ENCODE data around the gene CUEDC1. TPM values are rescaled to one million over a fixed set of nuclear protein-coding genes. Genes with fewer than 3 reads are reported as not detected.
A peak's percentile ranks its signal among the peaks of the same experiment; 100 is the strongest.

CUEDC1 gene
- total and polyA plus RNA-seq, 2 of the 13 experiments (the other 11 are each of a cell fraction or from before 2014, with no cell fraction given): 7.4 to 12.9 TPM

- TF ChIP-seq SOX13 (IDR thresholded peaks at IDR 0.05) (no peak), SOX13 (CRISPR knock-in tag; conservative IDR thresholded peaks at IDR 0.05 in 1 of 2, IDR thresholded peaks at IDR 0.05 in 1 of 2) (peak in 1 of 2 experiments; percentile 76; a peak in 2 of 4 replicates), ZNF256 (CRISPR knock-in tag; conservative IDR thresholded peaks at IDR 0.05) (no peak), TOE1 (CRISPR knock-in tag; IDR thresholded peaks at IDR 0.05) (no peak), TEAD2 (CRISPR knock-in tag; IDR thresholded peaks at IDR 0.05) (no peak), PAXIP1 (CRISPR knock-in tag; conservative IDR thresholded peaks at IDR 0.05) (0 out of 2 replicates have a peak, but pooled peaks have one; percentile 23), NR0B2 (CRISPR knock-in tag; IDR thresholded peaks at IDR 0.05) (no peak), ZEB1 (IDR thresholded peaks at IDR 0.05; ENCODE audit: insufficient replicate concordance, low read depth) (no peak), RFX1 (IDR thresholded peaks at IDR 0.05) (peak; percentile 40), HHEX (CRISPR knock-in tag; IDR thresholded peaks at IDR 0.05) (no peak), HNF4A (CRISPR knock-in tag; IDR thresholded peaks at IDR 0.05) (0 out of 2 replicates have a peak, but pooled peaks have one; percentile 14), RXRA (CRISPR knock-in tag; IDR thresholded peaks at IDR 0.05) (peak; percentile 69; the same call in 1 of the 2 replicates), SRSF1 (optimal IDR thresholded peaks at IDR 0.05; ENCODE audit: low read depth, low read length) (no peak), GATAD2A (CRISPR knock-in tag; IDR thresholded peaks at IDR 0.05) (0 out of 2 replicates have a peak, but pooled peaks have one; percentile 12)
- TF ChIP-seq, protein P1, sequence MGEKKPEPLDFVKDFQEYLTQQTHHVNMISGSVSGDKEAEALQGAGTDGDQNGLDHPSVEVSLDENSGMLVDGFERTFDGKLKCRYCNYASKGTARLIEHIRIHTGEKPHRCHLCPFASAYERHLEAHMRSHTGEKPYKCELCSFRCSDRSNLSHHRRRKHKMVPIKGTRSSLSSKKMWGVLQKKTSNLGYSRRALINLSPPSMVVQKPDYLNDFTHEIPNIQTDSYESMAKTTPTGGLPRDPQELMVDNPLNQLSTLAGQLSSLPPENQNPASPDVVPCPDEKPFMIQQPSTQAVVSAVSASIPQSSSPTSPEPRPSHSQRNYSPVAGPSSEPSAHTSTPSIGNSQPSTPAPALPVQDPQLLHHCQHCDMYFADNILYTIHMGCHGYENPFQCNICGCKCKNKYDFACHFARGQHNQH (CRISPR knock-in tag; IDR thresholded peaks at IDR 0.05): peak; percentile 77; the same call in 1 of the 2 replicates
- TF ChIP-seq, protein P2, sequence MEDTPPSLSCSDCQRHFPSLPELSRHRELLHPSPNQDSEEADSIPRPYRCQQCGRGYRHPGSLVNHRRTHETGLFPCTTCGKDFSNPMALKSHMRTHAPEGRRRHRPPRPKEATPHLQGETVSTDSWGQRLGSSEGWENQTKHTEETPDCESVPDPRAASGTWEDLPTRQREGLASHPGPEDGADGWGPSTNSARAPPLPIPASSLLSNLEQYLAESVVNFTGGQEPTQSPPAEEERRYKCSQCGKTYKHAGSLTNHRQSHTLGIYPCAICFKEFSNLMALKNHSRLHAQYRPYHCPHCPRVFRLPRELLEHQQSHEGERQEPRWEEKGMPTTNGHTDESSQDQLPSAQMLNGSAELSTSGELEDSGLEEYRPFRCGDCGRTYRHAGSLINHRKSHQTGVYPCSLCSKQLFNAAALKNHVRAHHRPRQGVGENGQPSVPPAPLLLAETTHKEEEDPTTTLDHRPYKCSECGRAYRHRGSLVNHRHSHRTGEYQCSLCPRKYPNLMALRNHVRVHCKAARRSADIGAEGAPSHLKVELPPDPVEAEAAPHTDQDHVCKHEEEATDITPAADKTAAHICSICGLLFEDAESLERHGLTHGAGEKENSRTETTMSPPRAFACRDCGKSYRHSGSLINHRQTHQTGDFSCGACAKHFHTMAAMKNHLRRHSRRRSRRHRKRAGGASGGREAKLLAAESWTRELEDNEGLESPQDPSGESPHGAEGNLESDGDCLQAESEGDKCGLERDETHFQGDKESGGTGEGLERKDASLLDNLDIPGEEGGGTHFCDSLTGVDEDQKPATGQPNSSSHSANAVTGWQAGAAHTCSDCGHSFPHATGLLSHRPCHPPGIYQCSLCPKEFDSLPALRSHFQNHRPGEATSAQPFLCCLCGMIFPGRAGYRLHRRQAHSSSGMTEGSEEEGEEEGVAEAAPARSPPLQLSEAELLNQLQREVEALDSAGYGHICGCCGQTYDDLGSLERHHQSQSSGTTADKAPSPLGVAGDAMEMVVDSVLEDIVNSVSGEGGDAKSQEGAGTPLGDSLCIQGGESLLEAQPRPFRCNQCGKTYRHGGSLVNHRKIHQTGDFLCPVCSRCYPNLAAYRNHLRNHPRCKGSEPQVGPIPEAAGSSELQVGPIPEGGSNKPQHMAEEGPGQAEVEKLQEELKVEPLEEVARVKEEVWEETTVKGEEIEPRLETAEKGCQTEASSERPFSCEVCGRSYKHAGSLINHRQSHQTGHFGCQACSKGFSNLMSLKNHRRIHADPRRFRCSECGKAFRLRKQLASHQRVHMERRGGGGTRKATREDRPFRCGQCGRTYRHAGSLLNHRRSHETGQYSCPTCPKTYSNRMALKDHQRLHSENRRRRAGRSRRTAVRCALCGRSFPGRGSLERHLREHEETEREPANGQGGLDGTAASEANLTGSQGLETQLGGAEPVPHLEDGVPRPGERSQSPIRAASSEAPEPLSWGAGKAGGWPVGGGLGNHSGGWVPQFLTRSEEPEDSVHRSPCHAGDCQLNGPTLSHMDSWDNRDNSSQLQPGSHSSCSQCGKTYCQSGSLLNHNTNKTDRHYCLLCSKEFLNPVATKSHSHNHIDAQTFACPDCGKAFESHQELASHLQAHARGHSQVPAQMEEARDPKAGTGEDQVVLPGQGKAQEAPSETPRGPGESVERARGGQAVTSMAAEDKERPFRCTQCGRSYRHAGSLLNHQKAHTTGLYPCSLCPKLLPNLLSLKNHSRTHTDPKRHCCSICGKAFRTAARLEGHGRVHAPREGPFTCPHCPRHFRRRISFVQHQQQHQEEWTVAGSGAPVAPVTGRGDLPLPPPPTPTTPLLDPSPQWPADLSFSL (CRISPR knock-in tag; IDR thresholded peaks at IDR 0.05): peak; percentile 82
These were observed 43.2 kb downstream of the CUEDC1 start (continued) for GRCh38 chr17:57911834-57912673.

Measured in HepG2 (cell line).